Lung (tissue), 12 donors: Measurements from ENCODE around the gene FBXO40. TPM values are rescaled to one million over a fixed set of nuclear protein-coding genes. Genes with fewer than 3 reads are reported as not detected.
"Not testable (repeated sequence)": the region's sequence is repeated elsewhere in the genome, so short reads cannot be mapped to it uniquely, and the experiment has no call there.

ENCODE experiments used
- ATAC-seq: fragments of 200-7000 bp; cut with Tn5 transposase; one replicate; pipeline ENCODE4 v1.9.1; 2020; ENCODE audit warnings: moderate number of reproducible peaks; ENCODE audit not compliant: insufficient read depth, low FRiP score
- DNase-seq, 3 donors: peaks; one replicate each; pipeline ENCODE4 v3.0.0-alpha.2; 2013 to 2017
- H3K27ac ChIP-seq, 2 donors: one replicate each; pipeline ENCODE4 v1.5.1; 2013; ENCODE audit warnings: mild to moderate bottlenecking in 2 of 2, moderate library complexity in 2 of 2, control low read depth in 1 of 2, inconsistent platforms in 1 of 2, low read depth in 1 of 2, low read length in 1 of 2
- H3K27me3 ChIP-seq, 3 donors: one replicate each; pipeline ENCODE4 v1.5.1; 2013; ENCODE audit warnings: low read length in 2 of 3; ENCODE audit not compliant: control insufficient read depth in 3 of 3, insufficient read depth in 3 of 3
- H3K36me3 ChIP-seq, 4 donors: one replicate each; pipeline ENCODE4 v1.5.1; 2013; ENCODE audit warnings: low read length in 4 of 4, mild to moderate bottlenecking in 1 of 4, moderate library complexity in 1 of 4; ENCODE audit not compliant: control insufficient read depth in 4 of 4, insufficient read depth in 4 of 4
- H3K4me1 ChIP-seq, 5 donors: one replicate each; pipeline ENCODE4 v1.5.1; 2013; ENCODE audit warnings: low read length in 5 of 5, mild to moderate bottlenecking in 2 of 5, moderate library complexity in 1 of 5; ENCODE audit not compliant: control insufficient read depth in 5 of 5, insufficient read depth in 5 of 5
- H3K4me3 ChIP-seq: one replicate; pipeline ENCODE4 v1.5.1; 2013; ENCODE audit warnings: mild to moderate bottlenecking, control low read depth, moderate library complexity
- H3K9ac ChIP-seq, 2 donors: one replicate each; pipeline ENCODE4 v1.5.1; 2013; ENCODE audit warnings: low read length in 2 of 2, control low read depth in 1 of 2; ENCODE audit not compliant: insufficient read depth in 1 of 2
- H3K9me3 ChIP-seq, 4 donors: one replicate each; pipeline ENCODE4 v1.5.1; 2013; ENCODE audit warnings: low read length in 3 of 4, mild to moderate bottlenecking in 1 of 4, moderate library complexity in 1 of 4; ENCODE audit not compliant: control insufficient read depth in 4 of 4, insufficient read depth in 3 of 4
- WGBS, 2 donors: extraction: QIAGEN DNeasy Blood & Tissue Kit; methylation state at CpG; one replicate each; pipeline ENCODE4 v1.1.7; 2013; 5-methylcytosine and 5-hydroxymethylcytosine counted together
- polyA plus RNA-seq, 2 donors: library from polyadenylated mRNA; stranded (reverse); fragments of 200-250 nt; gene quantifications; one replicate each; pipeline ENCODE4 v1.2.1, GENCODE V29; 2013
- total RNA-seq, 2 donors: library from RNA; depleted of rRNA in 1 of 2; stranded (reverse); fragments of >200 nt in 1 of 2; gene quantifications; one replicate each; pipeline ENCODE4 v1.2.1, GENCODE V29; 2014 to 2021
- TF ChIP-seq, protein P1 (sequence below): IDR thresholded peaks from 2 replicates; pipeline ENCODE4 v1.5.1; 2012; ENCODE audit warnings: mild to moderate bottlenecking; ENCODE audit errors: control extremely low read depth, extremely low read depth
- donor health status: control.
- donor health status: control.
- donor health status: Bipolar disorder and iron deficiency.
- donor health status: healthy.
- donor health status: DM: yes; HTN: yes; CAD: no.

The FBXO40 gene
- total and polyA plus RNA-seq, 4 donors = 0.03 to 0.06 TPM; not detected in 2

DNA sequence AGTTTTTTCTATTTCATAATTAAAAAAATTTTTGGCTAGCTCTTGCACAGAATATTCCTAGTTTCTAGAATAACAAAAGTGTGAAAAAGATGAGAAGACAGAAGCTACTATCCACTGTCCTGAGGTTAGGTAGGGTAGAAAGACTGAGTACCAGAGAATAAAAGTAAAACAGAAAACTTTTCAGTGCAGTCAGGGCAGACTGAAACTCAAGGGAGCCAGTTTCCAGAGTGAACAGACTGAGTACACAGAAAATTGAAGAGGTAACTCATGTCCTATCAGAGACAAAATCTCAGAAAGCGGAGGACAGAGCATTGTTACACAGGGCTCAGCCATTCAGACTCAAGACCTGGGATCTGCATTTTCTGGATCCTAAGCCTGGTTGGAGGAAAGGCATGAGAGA lies 8.8 kb upstream of the FBXO40 start:
- Histone ChIP-seq H3K27me3 (peaks cover 0 to 2% (median 0%) of the 10 kb centered on the region in 3 donors), H3K4me3 (no peak overlapping the region), H3K9me3 (peaks cover 0 to 1% (median 0%) of the 10 kb centered on the region in 4 donors), H3K9ac (no peak overlapping the region), H3K36me3 (no peaks in the 10 kb centered on the region), H3K4me1 (no peaks in the 10 kb centered on the region), H3K27ac (no peak overlapping the region)
- 87 to 90% methylated on average over 1 of the region's 1 CpG for WGBS, 2 donors
- no peak for ATAC-seq
- TF ChIP-seq, protein P1, sequence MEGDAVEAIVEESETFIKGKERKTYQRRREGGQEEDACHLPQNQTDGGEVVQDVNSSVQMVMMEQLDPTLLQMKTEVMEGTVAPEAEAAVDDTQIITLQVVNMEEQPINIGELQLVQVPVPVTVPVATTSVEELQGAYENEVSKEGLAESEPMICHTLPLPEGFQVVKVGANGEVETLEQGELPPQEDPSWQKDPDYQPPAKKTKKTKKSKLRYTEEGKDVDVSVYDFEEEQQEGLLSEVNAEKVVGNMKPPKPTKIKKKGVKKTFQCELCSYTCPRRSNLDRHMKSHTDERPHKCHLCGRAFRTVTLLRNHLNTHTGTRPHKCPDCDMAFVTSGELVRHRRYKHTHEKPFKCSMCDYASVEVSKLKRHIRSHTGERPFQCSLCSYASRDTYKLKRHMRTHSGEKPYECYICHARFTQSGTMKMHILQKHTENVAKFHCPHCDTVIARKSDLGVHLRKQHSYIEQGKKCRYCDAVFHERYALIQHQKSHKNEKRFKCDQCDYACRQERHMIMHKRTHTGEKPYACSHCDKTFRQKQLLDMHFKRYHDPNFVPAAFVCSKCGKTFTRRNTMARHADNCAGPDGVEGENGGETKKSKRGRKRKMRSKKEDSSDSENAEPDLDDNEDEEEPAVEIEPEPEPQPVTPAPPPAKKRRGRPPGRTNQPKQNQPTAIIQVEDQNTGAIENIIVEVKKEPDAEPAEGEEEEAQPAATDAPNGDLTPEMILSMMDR = no peak
- no peak for DNase-seq

DNA sequence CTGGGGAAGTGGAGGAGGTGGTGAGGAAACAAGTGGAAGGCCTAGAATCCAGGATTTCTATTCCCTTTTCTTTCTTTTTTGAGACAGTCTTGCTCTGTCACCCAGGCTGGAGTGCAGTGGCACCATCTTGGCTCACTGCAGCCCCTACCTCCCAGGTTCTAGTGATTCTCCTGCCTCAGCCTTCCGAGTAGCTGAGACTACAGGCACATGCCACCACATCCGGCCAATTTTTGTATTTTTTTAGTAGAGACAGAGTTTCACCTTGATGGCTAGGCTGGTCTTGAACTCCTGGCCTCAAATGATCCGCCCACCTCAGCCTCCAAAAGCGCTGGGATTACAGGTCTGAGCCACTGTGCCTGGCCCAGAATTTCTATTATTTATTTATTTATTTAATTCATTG lies 627 bp downstream of the FBXO40 start:
- not testable (repeated sequence) for H3K4me3 ChIP-seq, H3K9ac ChIP-seq, H3K9me3 ChIP-seq, H3K4me1 ChIP-seq, H3K36me3 ChIP-seq, DNase-seq, H3K27me3 ChIP-seq, ATAC-seq
- 93 to 99% methylated on average over 4 of the region's 4 CpGs for WGBS, 2 donors
- peak overlapping the region in 1 of 2 donors; percentile 78 for H3K27ac ChIP-seq

DNA sequence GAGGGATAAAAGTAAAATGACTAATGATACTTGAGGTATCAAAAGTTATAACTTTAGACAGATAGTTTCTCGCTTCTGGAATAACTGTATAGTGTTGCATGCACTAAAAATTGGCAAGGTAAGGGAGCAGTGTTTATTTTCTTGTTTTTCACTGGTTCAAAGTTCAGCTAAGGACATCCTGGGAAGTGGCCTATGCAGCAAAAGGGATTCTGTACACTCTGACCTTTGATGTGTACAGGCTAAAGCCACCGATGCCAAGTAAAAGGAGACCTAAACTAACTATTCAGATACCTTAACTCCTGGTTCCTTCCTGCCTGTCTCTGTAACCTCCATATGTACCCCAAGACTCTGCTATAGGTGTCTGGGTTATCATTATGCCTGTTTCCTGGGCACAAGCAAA lies 1.7 kb downstream of the FBXO40 start:
- no peaks in the 10 kb centered on the region for H3K9me3 ChIP-seq
- H3K27ac ChIP-seq = peak overlapping the region in 1 of 2 donors; percentile 90
- DNase-seq (no peak), ATAC-seq (no peak)
- H3K27me3 ChIP-seq = no peaks in the 10 kb centered on the region
- TF ChIP-seq, protein P1 = no peak
- H3K4me1 ChIP-seq = peaks cover 0 to 3% (median 0%) of the 10 kb centered on the region in 5 donors
- H3K4me3 ChIP-seq = no peak overlapping the region
- 76 to 89% methylated on average over 2 of the region's 2 CpGs for WGBS, 2 donors
- no peaks in the 10 kb centered on the region for H3K36me3 ChIP-seq
- no peak overlapping the region for H3K9ac ChIP-seq

DNA sequence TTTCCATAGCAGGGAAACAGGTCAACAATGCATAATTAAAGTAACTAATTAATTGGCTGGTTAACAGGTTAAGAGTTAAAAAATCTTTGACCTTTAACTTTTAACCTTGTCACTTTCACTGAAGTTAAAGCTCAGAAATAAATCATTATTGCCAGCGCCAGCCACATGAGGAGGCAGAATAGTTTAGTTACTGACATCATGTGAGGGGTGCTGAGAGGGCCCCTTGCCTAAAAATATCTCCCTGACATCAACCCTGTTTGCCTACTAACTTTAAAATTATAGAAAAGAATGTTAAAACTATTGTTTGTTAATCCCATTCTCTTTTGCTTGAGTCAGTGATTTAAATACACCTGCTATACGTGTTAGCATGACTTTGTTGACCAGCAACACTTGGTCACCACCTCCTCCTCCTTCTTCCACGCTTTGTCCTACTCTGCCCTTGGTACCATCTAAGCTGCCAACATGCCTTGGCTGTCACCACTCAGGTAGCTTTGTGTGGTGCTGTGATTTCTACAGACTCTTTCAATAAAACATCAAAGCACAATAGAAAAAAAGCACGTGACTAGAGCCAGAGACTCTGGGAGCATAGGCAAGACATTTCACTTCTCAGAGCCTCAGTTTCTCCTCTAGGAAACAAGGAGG lies 2.7 kb downstream of the FBXO40 start:
- TF ChIP-seq, protein P1 = no peak
- Histone ChIP-seq H3K27me3 (no peaks in the 10 kb centered on the region), H3K9me3 (no peaks in the 10 kb centered on the region), H3K27ac (peak overlapping the region in 1 of 2 donors; percentile 78), H3K4me1 (peaks cover 0 to 3% (median 0%) of the 10 kb centered on the region in 5 donors), H3K9ac (no peak overlapping the region), H3K4me3 (no peak overlapping the region), H3K36me3 (no peaks in the 10 kb centered on the region)
- no peak for DNase-seq
- 86 to 91% methylated on average over 4 of the region's 4 CpGs for WGBS, 2 donors
- ATAC-seq = no peak
